Measurements from ENCODE around the gene DNM3.

Gene DNM3

DNA sequence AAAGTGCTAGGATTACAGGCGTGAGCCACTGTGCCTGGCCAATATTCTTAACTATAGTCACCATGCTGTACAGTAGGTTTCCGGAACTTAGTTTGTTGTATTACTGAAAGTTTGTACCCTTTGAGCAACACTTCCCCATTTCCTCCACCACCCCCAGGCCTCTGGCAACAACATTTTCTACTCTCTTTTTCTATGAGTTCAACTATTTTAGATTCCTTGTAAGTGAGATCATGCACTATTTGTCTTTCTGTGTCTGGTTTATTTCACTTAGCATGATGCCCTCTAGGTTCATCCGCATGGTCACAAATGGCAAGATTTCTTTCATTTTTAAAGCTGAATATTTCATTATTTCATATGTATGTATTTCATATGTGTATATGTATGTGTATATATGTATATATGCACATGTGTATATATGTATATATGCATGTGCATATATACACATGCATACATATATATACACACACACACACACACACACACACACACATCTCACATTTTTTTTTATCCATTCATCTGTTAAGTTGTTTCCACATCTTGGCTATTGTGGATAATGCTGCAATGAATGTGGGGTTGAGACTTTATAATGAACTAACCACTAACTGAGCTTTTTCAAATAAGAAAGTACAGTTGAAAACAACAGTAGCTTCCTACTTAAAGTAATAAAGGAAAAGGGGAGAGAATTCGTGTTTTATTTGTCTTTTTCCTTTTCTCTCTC lies 322.4 kb downstream of the DNM3 start:
- in situ Hi-C loops (cut with MboI; ENCODE audit: low pct_unique_long_range_greater_than_20kb, low sequenced_read_pairs, unreplicated experiment) = no loop called here
- no peak for TF ChIP-seq CTCF (IDR thresholded peaks at IDR 0.05; ENCODE audit: extremely low read depth, insufficient read depth, missing control alignments)

DNA sequence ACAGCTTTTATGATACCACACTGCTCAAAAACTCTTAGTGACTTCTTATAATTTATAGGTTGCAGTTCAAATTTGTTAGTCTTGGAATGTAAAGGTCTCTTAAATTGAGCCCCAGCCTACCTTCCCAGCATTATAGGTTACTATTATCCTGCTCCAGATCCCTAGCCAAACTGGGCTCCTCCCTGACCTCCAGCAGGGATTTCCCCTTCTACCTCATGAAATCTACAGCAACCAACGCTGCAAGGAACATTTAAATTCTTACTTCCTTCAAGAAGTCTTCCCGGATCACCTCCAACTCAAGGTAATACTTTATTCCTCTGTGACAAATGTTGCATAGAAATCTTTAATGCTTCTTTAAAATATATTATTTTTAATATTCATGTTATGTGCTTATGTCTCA lies 324.1 kb downstream of the DNM3 start:
- no peak for DNase-seq (ENCODE audit: low spot score)
- in situ Hi-C loops (cut with MboI; ENCODE audit: low pct_unique_long_range_greater_than_20kb, low sequenced_read_pairs, unreplicated experiment) = no loop called here
- no peak for TF ChIP-seq CTCF (IDR thresholded peaks at IDR 0.05; ENCODE audit: extremely low read depth, insufficient read depth, missing control alignments)

More for the DNA sequence above, 322.4 kb downstream of the DNM3 start:
- no peak for DNase-seq (ENCODE audit: low spot score)

GRCh38 chr1:172167796-172168596 lies 326.7 kb downstream of the DNM3 start:
- in situ Hi-C loops (cut with MboI; ENCODE audit: low pct_unique_long_range_greater_than_20kb, low sequenced_read_pairs, unreplicated experiment) = no loop called here
- no peak for DNase-seq (ENCODE audit: low spot score)
- no peak for TF ChIP-seq CTCF (IDR thresholded peaks at IDR 0.05; ENCODE audit: extremely low read depth, insufficient read depth, missing control alignments)

DNA sequence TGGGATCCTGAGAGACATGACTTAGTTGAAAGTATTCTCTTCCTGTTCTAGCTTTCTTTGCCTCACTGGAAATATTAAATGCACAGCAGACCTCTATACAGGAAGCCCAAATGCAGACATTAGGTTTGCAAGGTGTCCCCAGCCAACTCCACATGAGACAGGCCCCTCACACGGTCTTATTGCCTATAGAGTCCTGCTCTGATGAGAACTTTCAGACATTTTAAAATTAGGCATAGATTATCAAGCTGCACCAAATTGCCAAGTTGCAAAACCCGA lies 327.2 kb downstream of the DNM3 start:
- in situ Hi-C loops (cut with MboI; ENCODE audit: low pct_unique_long_range_greater_than_20kb, low sequenced_read_pairs, unreplicated experiment) = no loop called here
- DNase-seq (ENCODE audit: low spot score) = no peak
- TF ChIP-seq CTCF (IDR thresholded peaks at IDR 0.05; ENCODE audit: extremely low read depth, insufficient read depth, missing control alignments) = no peak

- in situ Hi-C loops (cut with MboI; ENCODE audit: low pct_unique_long_range_greater_than_20kb, low sequenced_read_pairs, unreplicated experiment) = no loop called here
- TF ChIP-seq CTCF (IDR thresholded peaks at IDR 0.05; ENCODE audit: extremely low read depth, insufficient read depth, missing control alignments) = no peak
- DNase-seq (ENCODE audit: low spot score) = no peak
These were observed 328.5 kb downstream of the DNM3 start for GRCh38 chr1:172169836-172170235.

GRCh38 chr1:172172352-172172831 lies 331.1 kb downstream of the DNM3 start:
- in situ Hi-C loops (cut with MboI; ENCODE audit: low pct_unique_long_range_greater_than_20kb, low sequenced_read_pairs, unreplicated experiment) = no loop called here
- no peak for TF ChIP-seq CTCF (IDR thresholded peaks at IDR 0.05; ENCODE audit: extremely low read depth, insufficient read depth, missing control alignments)
- no peak for DNase-seq (ENCODE audit: low spot score)

Data from GM13977 (cell line).